ENCODE data around the gene TMEM184B.

Gene TMEM184B

GRCh38 chr22:38305471-38306448 lies 33.0 kb upstream of the TMEM184B start:
- no peak for DNase-seq

GRCh38 chr22:38304526-38304925 lies 31.7 kb upstream of the TMEM184B start:
- DNase-seq: no peak

GRCh38 chr22:38303974-38304373 lies 31.2 kb upstream of the TMEM184B start:
- DNase-seq: no peak

GRCh38 chr22:38302906-38303305 lies 30.1 kb upstream of the TMEM184B start:
- DNase-seq: no peak

GRCh38 chr22:38300946-38301345 lies 28.1 kb upstream of the TMEM184B start:
- no peak for DNase-seq

GRCh38 chr22:38300197-38300945 lies 27.6 kb upstream of the TMEM184B start:
- DNase-seq: no peak

- no peak for DNase-seq
These were observed 26.9 kb upstream of the TMEM184B start for GRCh38 chr22:38299770-38300102.

GRCh38 chr22:38298312-38299005 lies 25.6 kb upstream of the TMEM184B start:
- DNase-seq: no peak

GRCh38 chr22:38296372-38296771 lies 23.6 kb upstream of the TMEM184B start:
- no peak for DNase-seq

- DNase-seq: no peak
These were observed 23.1 kb upstream of the TMEM184B start for GRCh38 chr22:38295863-38296262.

GRCh38 chr22:38295339-38295738 lies 22.5 kb upstream of the TMEM184B start:
- no peak for DNase-seq

- DNase-seq: no peak
These were observed 21.4 kb upstream of the TMEM184B start for GRCh38 chr22:38294193-38294592.

GRCh38 chr22:38292694-38293093 lies 19.9 kb upstream of the TMEM184B start:
- DNase-seq: no peak

- DNase-seq: no peak
These were observed 18.5 kb upstream of the TMEM184B start for GRCh38 chr22:38291201-38291777.

GRCh38 chr22:38290347-38290746 lies 17.5 kb upstream of the TMEM184B start:
- DNase-seq: no peak

- no peak for DNase-seq
These were observed 16.8 kb upstream of the TMEM184B start for GRCh38 chr22:38289583-38290082.

- no peak for DNase-seq
These were observed 14.3 kb upstream of the TMEM184B start for GRCh38 chr22:38286915-38287669.

- no peak for DNase-seq
These were observed 12.2 kb upstream of the TMEM184B start for GRCh38 chr22:38285018-38285417.

- DNase-seq: no peak
These were observed 11.2 kb upstream of the TMEM184B start for GRCh38 chr22:38284042-38284402.

- no peak for DNase-seq
These were observed 9.6 kb upstream of the TMEM184B start for GRCh38 chr22:38282397-38282796.

- no peak for DNase-seq
These were observed 3.4 kb upstream of the TMEM184B start for GRCh38 chr22:38276166-38276565.

- DNase-seq: no peak
These were observed 471 bp upstream of the TMEM184B start for GRCh38 chr22:38273135-38273826.
